Activated CD4-positive, alpha-beta T cell treated with anti-CD3 and anti-CD28 coated beads for 48 hours (primary cell): Measurements from ENCODE around the gene VEGFB.
"Not testable (repeated sequence)": the region's sequence is repeated elsewhere in the genome, so short reads cannot be mapped to it uniquely, and the experiment has no call there.

Experiments used
- DNase-seq: peaks from one replicate; pipeline ENCODE4 v3.0.0-alpha.2; 2020

VEGFB gene

GRCh38 chr11:64232182-64232966, 2.0 kb upstream of the VEGFB start:
- no peak for DNase-seq

GRCh38 chr11:64232967-64233315, 1.4 kb upstream of the VEGFB start:
- DNase-seq, result no peak

GRCh38 chr11:64234647-64235379, 429 bp downstream of the VEGFB start:
- DNase-seq, result peak; percentile 59

GRCh38 chr11:64235437-64236161, 1.2 kb downstream of the VEGFB start:
- DNase-seq, result no peak

- DNase-seq, result no peak
Observed at GRCh38 chr11:64237484-64237951, 3.1 kb downstream of the VEGFB start.

- DNase-seq, result no peak
Observed at GRCh38 chr11:64238076-64238475, 3.7 kb downstream of the VEGFB start.

GRCh38 chr11:64238999-64239398, 4.6 kb downstream of the VEGFB start:
- no peak for DNase-seq

- peak; percentile 25 for DNase-seq
Observed at GRCh38 chr11:64239662-64240434, 5.5 kb downstream of the VEGFB start.

GRCh38 chr11:64240435-64241240, 6.3 kb downstream of the VEGFB start, which contains the start of gene FKBP2:
TSS of gene FKBP2 (plus strand) at chr11:64241095. CDS start at chr11:64242388, 1,293 bp downstream.
- peak; percentile 98 for DNase-seq

GRCh38 chr11:64241241-64241490, 6.8 kb downstream of the VEGFB start:
- DNase-seq, result peak; percentile 100

GRCh38 chr11:64241491-64242374, 7.3 kb downstream of the VEGFB start:
- peak; percentile 43 for DNase-seq

- no peak for DNase-seq
Observed at GRCh38 chr11:64243236-64243854, 9.0 kb downstream of the VEGFB start.

- DNase-seq, result no peak
Observed at GRCh38 chr11:64244107-64244506, 9.7 kb downstream of the VEGFB start.

GRCh38 chr11:64244966-64245365, 10.6 kb downstream of the VEGFB start:
- no peak for DNase-seq

- DNase-seq, result peak; percentile 27
Observed at GRCh38 chr11:64245401-64245796, 11.0 kb downstream of the VEGFB start.

GRCh38 chr11:64245797-64246620, 11.6 kb downstream of the VEGFB start:
- DNase-seq, result peak; percentile 88

GRCh38 chr11:64246621-64246870, 12.2 kb downstream of the VEGFB start:
- not testable (repeated sequence) for DNase-seq

GRCh38 chr11:64246871-64247728, 12.7 kb downstream of the VEGFB start, which contains the start of gene PPP1R14B:
TSS of gene PPP1R14B (minus strand) at chr11:64246943. CDS start at chr11:64246673, 270 bp downstream.
- peak; percentile 88 for DNase-seq
